Measurements from ENCODE around the gene PRSS53. TPM values are rescaled to one million over a fixed set of nuclear protein-coding genes. Genes with fewer than 3 reads are reported as not detected.

Gene PRSS53
- total RNA-seq, 1 experiment from 2014 or later = 0.50 TPM

GRCh38 chr16:31036691-31037090, 52.1 kb downstream of the PRSS53 start:
- no peak for DNase-seq (ENCODE audit: low read depth, low spot score)
- in situ Hi-C loops (cut with HindIII; ENCODE audit: low pct_unique_long_range_greater_than_20kb, low sequenced_read_pairs) = no loop called here

GRCh38 chr16:31033709-31034492, 54.8 kb downstream of the PRSS53 start:
- DNase-seq (ENCODE audit: low read depth, low spot score) = peak; percentile 86

More at GRCh38 chr16:31033709-31034492, 54.8 kb downstream of the PRSS53 start:
- in situ Hi-C loops (cut with HindIII; ENCODE audit: low pct_unique_long_range_greater_than_20kb, low sequenced_read_pairs) = no loop called here

Other genes with a start within 250 kb of the PRSS53 start
- gene BCL7C, start 194.9 kb downstream of the PRSS53 start, total RNA-seq (2014; rRNA removed; shearing (Covaris generic)) = 21.5 and 22.0 TPM in 2 replicates
- gene CTF1, start 192.3 kb downstream of the PRSS53 start, total RNA-seq (2014; rRNA removed; shearing (Covaris generic)) = 0.13 and 0.29 TPM in 2 replicates
- 20.8 and 22.0 TPM in 2 replicates for gene FBXL19, start 165.4 kb downstream of the PRSS53 start, total RNA-seq (2014; rRNA removed; shearing (Covaris generic))
- 35.2 and 43.9 TPM in 2 replicates for gene ORAI3, start 139.9 kb downstream of the PRSS53 start, total RNA-seq (2014; rRNA removed; shearing (Covaris generic))
- 1.8 and 4.0 TPM in 2 replicates for gene SETD1A, start 131.2 kb downstream of the PRSS53 start, total RNA-seq (2014; rRNA removed; shearing (Covaris generic))
- gene HSD3B7, start 103.7 kb downstream of the PRSS53 start, total RNA-seq (2014; rRNA removed; shearing (Covaris generic)) = 4.3 and 5.2 TPM in 2 replicates
- gene STX1B, start 78.3 kb downstream of the PRSS53 start, total RNA-seq (2014; rRNA removed; shearing (Covaris generic)) = 0.13 TPM in 1 of 2 replicates, not detected in the other
- gene STX4, start 55.4 kb downstream of the PRSS53 start, total RNA-seq (2014; rRNA removed; shearing (Covaris generic)) = 9.6 and 10.5 TPM in 2 replicates
- 9.3 TPM in 2 replicates for gene ZNF668, start 14.7 kb downstream of the PRSS53 start, total RNA-seq (2014; rRNA removed; shearing (Covaris generic))
- 9.0 and 9.3 TPM in 2 replicates for gene ZNF646, start 14.5 kb downstream of the PRSS53 start, total RNA-seq (2014; rRNA removed; shearing (Covaris generic))
- gene VKORC1, start 5.9 kb upstream of the PRSS53 start, total RNA-seq (2014; rRNA removed; shearing (Covaris generic)) = 206 and 219 TPM in 2 replicates
- 23.6 and 27.2 TPM in 2 replicates for gene BCKDK, start 19.4 kb upstream of the PRSS53 start, total RNA-seq (2014; rRNA removed; shearing (Covaris generic))
- gene KAT8, start 28.7 kb upstream of the PRSS53 start, total RNA-seq (2014; rRNA removed; shearing (Covaris generic)) = 26.9 and 34.3 TPM in 2 replicates
- not detected in 2 replicates for gene PRSS8, start 46.8 kb upstream of the PRSS53 start, total RNA-seq (2014; rRNA removed; shearing (Covaris generic))
- 0.05 and 0.50 TPM in 2 replicates for gene PRSS36, start 61.1 kb upstream of the PRSS53 start, total RNA-seq (2014; rRNA removed; shearing (Covaris generic))
- gene FUS, start 91.2 kb upstream of the PRSS53 start, total RNA-seq (2014; rRNA removed; shearing (Covaris generic)) = 24.1 and 25.1 TPM in 2 replicates
- 123 and 141 TPM in 2 replicates for gene PYCARD, start 113.8 kb upstream of the PRSS53 start, total RNA-seq (2014; rRNA removed; shearing (Covaris generic))
- 0.16 TPM in 1 of 2 replicates, not detected in the other for gene TRIM72, start 125.2 kb upstream of the PRSS53 start, total RNA-seq (2014; rRNA removed; shearing (Covaris generic))
- not detected in 2 replicates for gene PYDC1, start 128.2 kb upstream of the PRSS53 start, total RNA-seq (2014; rRNA removed; shearing (Covaris generic))
- 0.21 and 0.58 TPM in 2 replicates for gene ITGAM, start 171.0 kb upstream of the PRSS53 start, total RNA-seq (2014; rRNA removed; shearing (Covaris generic))

Data from SK-MEL-5 (cell line).